ENCODE results near the gene TMTC1. TPM values are rescaled to one million over a fixed set of nuclear protein-coding genes. Genes with fewer than 3 reads are reported as not detected.

The TMTC1 gene
- total and polyA plus RNA-seq, 2 donors (not counting 1 experiment from before 2014, with no cell fraction given) = 62.2 to 222 TPM

DNA sequence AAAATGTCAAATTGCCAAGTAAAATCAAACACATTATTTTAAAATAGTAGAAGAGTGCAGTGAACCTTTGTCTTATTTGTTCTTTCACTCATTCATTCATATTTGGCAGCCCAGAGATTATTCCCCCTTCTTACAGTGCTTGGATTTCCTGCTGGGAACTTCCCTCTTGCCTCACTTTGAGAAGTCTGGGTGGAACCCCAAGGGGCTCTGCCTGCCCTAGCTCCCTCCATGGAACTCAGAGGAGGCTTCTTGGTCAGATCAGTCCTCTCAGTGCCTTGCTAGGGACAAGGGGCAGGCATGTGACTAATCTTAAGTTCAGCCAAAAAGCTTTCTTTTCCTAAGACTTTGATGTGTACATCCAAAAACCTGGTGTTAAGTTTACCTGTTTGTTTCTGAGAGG is 201.6 kb downstream of the TMTC1 start:
- no peak for TF ChIP-seq EZH2 (IDR thresholded peaks at IDR 0.05; ENCODE audit: low read length, missing control alignments)
- TF ChIP-seq CTCF (conservative IDR thresholded peaks at IDR 0.05 in 1 of 2, IDR thresholded peaks at IDR 0.05 in 1 of 2; ENCODE audit: low read depth in 1 of 2, low read length in 2 of 2) = no peak

DNA sequence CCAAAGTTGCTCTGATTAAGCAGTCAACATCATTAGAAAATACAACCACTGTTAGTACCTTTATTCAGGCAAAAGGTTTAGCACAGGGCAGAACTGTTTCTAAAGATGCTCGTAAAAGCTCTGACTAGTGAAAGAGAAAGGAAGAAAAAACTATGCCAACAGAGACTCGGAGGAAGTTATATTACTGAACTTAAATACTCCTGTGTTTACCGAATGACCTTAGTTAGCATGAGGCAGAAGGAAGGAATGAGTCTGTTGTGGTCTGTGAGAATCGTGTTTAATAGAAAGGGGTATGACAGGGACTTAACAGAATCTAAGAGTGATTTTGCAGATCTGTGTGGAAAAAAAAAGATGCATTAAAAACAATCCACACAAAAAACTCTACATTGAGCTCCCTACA is 202.1 kb downstream of the TMTC1 start:
- H3K79me2 ChIP-seq (ENCODE audit: control insufficient read depth, insufficient read depth, low read length) = no peaks in the 10 kb centered on the region
- H2AFZ ChIP-seq (ENCODE audit: low read length) = no peak overlapping the region
- H3K4me3 ChIP-seq (replicated peaks in 1 of 4; ENCODE audit: control extremely low read depth in 1 of 4, insufficient read depth in 1 of 4, low read depth in 3 of 4, low read length in 4 of 4) = no peak overlapping the region
- no peak overlapping the region for H3K27ac ChIP-seq (ENCODE audit: insufficient read depth, low read length)
- no peaks in the 10 kb centered on the region for H3K27me3 ChIP-seq (ENCODE audit: control insufficient read depth, insufficient read depth, low read length)
- no peaks in the 10 kb centered on the region for H3K9me3 ChIP-seq (ENCODE audit: control insufficient read depth, insufficient read depth, low read depth, low read length)
- no peak for TF ChIP-seq EZH2 (IDR thresholded peaks at IDR 0.05; ENCODE audit: low read length, missing control alignments)
- no peak for TF ChIP-seq CTCF (conservative IDR thresholded peaks at IDR 0.05 in 1 of 2, IDR thresholded peaks at IDR 0.05 in 1 of 2; ENCODE audit: low read depth in 1 of 2, low read length in 2 of 2)
- peak overlapping the region; percentile 37 for H3K4me2 ChIP-seq (ENCODE audit: extremely low read depth, insufficient read depth, low read length)
- DNase-seq (ENCODE audit: low read depth in 2 of 2) = peak; percentile 66 to 93
- H4K20me1 ChIP-seq (ENCODE audit: control insufficient read depth, extremely low read depth, insufficient read depth, low read length) = no peaks in the 10 kb centered on the region
- H3K36me3 ChIP-seq (ENCODE audit: control insufficient read depth, insufficient read depth, low read length) = no peaks in the 10 kb centered on the region
- peaks cover 4% of the 10 kb centered on the region for H3K4me1 ChIP-seq (ENCODE audit: control insufficient read depth, extremely low read depth, insufficient read depth, low read length)
- no peak overlapping the region for H3K9ac ChIP-seq (ENCODE audit: insufficient read depth, low read length)

More for the DNA sequence above, 201.6 kb downstream of the TMTC1 start:
- peak overlapping the region; percentile 46 for H3K27ac ChIP-seq (ENCODE audit: insufficient read depth, low read length)
- H2AFZ ChIP-seq (ENCODE audit: low read length) = no peak overlapping the region
- H3K27me3 ChIP-seq (ENCODE audit: control insufficient read depth, insufficient read depth, low read length) = no peaks in the 10 kb centered on the region
- no peak for DNase-seq (ENCODE audit: low read depth in 2 of 2)
- no peak overlapping the region for H3K4me3 ChIP-seq (replicated peaks in 1 of 4; ENCODE audit: control extremely low read depth in 1 of 4, insufficient read depth in 1 of 4, low read depth in 3 of 4, low read length in 4 of 4)
- no peaks in the 10 kb centered on the region for H4K20me1 ChIP-seq (ENCODE audit: control insufficient read depth, extremely low read depth, insufficient read depth, low read length)
- H3K9me3 ChIP-seq (ENCODE audit: control insufficient read depth, insufficient read depth, low read depth, low read length) = no peaks in the 10 kb centered on the region
- no peak overlapping the region for H3K4me2 ChIP-seq (ENCODE audit: extremely low read depth, insufficient read depth, low read length)
- peaks cover 4% of the 10 kb centered on the region for H3K4me1 ChIP-seq (ENCODE audit: control insufficient read depth, extremely low read depth, insufficient read depth, low read length)
- no peaks in the 10 kb centered on the region for H3K79me2 ChIP-seq (ENCODE audit: control insufficient read depth, insufficient read depth, low read length)
- H3K36me3 ChIP-seq (ENCODE audit: control insufficient read depth, insufficient read depth, low read length) = no peaks in the 10 kb centered on the region
- no peak overlapping the region for H3K9ac ChIP-seq (ENCODE audit: insufficient read depth, low read length)

DNA sequence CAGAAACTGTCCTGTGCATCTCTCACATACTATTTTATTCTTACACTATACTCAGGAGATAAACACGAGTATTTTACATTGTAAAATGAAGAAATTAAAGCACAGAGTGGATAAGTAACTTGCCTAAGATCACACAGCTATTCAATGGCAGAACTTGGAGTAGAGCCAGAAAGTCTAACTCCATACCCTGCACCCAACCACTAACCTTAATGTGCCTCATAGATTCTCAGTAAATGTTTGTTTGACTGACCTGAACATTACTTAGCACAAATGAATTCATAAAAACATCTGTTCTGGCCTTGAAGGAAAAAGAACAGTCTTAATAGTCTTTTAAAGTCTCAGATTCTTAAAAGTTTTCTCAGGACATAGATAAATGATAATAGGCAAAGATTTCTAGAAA is 202.8 kb downstream of the TMTC1 start:
- H3K9me3 ChIP-seq (ENCODE audit: control insufficient read depth, insufficient read depth, low read depth, low read length) = no peaks in the 10 kb centered on the region
- no peak overlapping the region for H3K4me2 ChIP-seq (ENCODE audit: extremely low read depth, insufficient read depth, low read length)
- H2AFZ ChIP-seq (ENCODE audit: low read length) = no peak overlapping the region
- peak overlapping the region; percentile 8 for H3K27ac ChIP-seq (ENCODE audit: insufficient read depth, low read length)
- H3K79me2 ChIP-seq (ENCODE audit: control insufficient read depth, insufficient read depth, low read length) = no peaks in the 10 kb centered on the region
- H3K4me3 ChIP-seq (replicated peaks in 1 of 4; ENCODE audit: control extremely low read depth in 1 of 4, insufficient read depth in 1 of 4, low read depth in 3 of 4, low read length in 4 of 4) = no peak overlapping the region
- no peak for TF ChIP-seq EZH2 (IDR thresholded peaks at IDR 0.05; ENCODE audit: low read length, missing control alignments)
- no peak for TF ChIP-seq CTCF (conservative IDR thresholded peaks at IDR 0.05 in 1 of 2, IDR thresholded peaks at IDR 0.05 in 1 of 2; ENCODE audit: low read depth in 1 of 2, low read length in 2 of 2)
- peak in 1 of 2 donors; percentile 39 for DNase-seq (ENCODE audit: low read depth in 2 of 2)
- peaks cover 4% of the 10 kb centered on the region for H3K4me1 ChIP-seq (ENCODE audit: control insufficient read depth, extremely low read depth, insufficient read depth, low read length)
- H4K20me1 ChIP-seq (ENCODE audit: control insufficient read depth, extremely low read depth, insufficient read depth, low read length) = no peaks in the 10 kb centered on the region
- H3K27me3 ChIP-seq (ENCODE audit: control insufficient read depth, insufficient read depth, low read length) = no peaks in the 10 kb centered on the region
- no peak overlapping the region for H3K9ac ChIP-seq (ENCODE audit: insufficient read depth, low read length)
- H3K36me3 ChIP-seq (ENCODE audit: control insufficient read depth, insufficient read depth, low read length) = no peaks in the 10 kb centered on the region
